ENCODE data around the gene MED31.

DNA sequence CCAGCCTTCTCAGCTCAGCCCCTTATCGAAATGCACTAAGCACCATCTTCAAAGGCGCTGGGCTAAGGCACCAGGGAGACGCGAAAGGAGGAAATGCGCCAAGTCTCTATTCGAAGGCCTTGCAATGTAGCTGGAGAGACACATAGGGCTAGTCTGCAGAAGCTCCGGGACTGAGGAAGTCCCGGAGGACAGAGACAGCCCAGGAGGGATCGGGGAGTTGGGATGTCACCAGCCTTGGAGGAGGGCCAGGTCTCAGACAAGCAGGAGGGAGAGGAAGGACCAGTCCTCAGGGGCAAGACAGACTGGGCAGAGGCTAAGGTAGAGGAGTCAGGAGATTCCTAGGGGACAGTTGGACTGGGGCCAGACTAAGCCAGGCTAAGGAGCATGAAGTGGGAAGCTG, 8.7 kb upstream of the MED31 start:
- TF ChIP-seq, protein P1, sequence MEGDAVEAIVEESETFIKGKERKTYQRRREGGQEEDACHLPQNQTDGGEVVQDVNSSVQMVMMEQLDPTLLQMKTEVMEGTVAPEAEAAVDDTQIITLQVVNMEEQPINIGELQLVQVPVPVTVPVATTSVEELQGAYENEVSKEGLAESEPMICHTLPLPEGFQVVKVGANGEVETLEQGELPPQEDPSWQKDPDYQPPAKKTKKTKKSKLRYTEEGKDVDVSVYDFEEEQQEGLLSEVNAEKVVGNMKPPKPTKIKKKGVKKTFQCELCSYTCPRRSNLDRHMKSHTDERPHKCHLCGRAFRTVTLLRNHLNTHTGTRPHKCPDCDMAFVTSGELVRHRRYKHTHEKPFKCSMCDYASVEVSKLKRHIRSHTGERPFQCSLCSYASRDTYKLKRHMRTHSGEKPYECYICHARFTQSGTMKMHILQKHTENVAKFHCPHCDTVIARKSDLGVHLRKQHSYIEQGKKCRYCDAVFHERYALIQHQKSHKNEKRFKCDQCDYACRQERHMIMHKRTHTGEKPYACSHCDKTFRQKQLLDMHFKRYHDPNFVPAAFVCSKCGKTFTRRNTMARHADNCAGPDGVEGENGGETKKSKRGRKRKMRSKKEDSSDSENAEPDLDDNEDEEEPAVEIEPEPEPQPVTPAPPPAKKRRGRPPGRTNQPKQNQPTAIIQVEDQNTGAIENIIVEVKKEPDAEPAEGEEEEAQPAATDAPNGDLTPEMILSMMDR (conservative IDR thresholded peaks at IDR 0.05) = no peak
- no peak for TF ChIP-seq EZH2 (IDR thresholded peaks at IDR 0.05; ENCODE audit: low read depth)

Measured in PC-9 (cell line).